ENCODE measurements around the gene EXOC3.

The EXOC3 gene

GRCh38 chr5:509611-510185 lies 66.7 kb downstream of the EXOC3 start:
- TF ChIP-seq CTCF (conservative IDR thresholded peaks at IDR 0.05; ENCODE audit: low read depth, low read length), result no peak
- no peak overlapping the region for H3K4me3 ChIP-seq (ENCODE audit: low read length)
- DNase-seq (ENCODE audit: low read depth), result no peak

GRCh38 chr5:510521-510920 lies 67.5 kb downstream of the EXOC3 start:
- TF ChIP-seq CTCF (conservative IDR thresholded peaks at IDR 0.05; ENCODE audit: low read depth, low read length), result no peak
- no peak overlapping the region for H3K4me3 ChIP-seq (ENCODE audit: low read length)
- DNase-seq (ENCODE audit: low read depth), result no peak

GRCh38 chr5:511476-511875 lies 68.5 kb downstream of the EXOC3 start:
- TF ChIP-seq CTCF (conservative IDR thresholded peaks at IDR 0.05; ENCODE audit: low read depth, low read length), result no peak
- no peak for DNase-seq (ENCODE audit: low read depth)
- no peak overlapping the region for H3K4me3 ChIP-seq (ENCODE audit: low read length)

GRCh38 chr5:513216-514100 lies 70.5 kb downstream of the EXOC3 start:
- H3K4me3 ChIP-seq (ENCODE audit: low read length), result no peak overlapping the region
- TF ChIP-seq CTCF (conservative IDR thresholded peaks at IDR 0.05; ENCODE audit: low read depth, low read length), result no peak
- no peak for DNase-seq (ENCODE audit: low read depth)

GRCh38 chr5:514101-514485 lies 71.1 kb downstream of the EXOC3 start:
- no peak for TF ChIP-seq CTCF (conservative IDR thresholded peaks at IDR 0.05; ENCODE audit: low read depth, low read length)

GRCh38 chr5:514673-515072 lies 71.7 kb downstream of the EXOC3 start:
- TF ChIP-seq CTCF (conservative IDR thresholded peaks at IDR 0.05; ENCODE audit: low read depth, low read length), result no peak
- no peak for DNase-seq (ENCODE audit: low read depth)

More at GRCh38 chr5:514101-514485, 71.1 kb downstream of the EXOC3 start:
- no peak for DNase-seq (ENCODE audit: low read depth)
- H3K4me3 ChIP-seq (ENCODE audit: low read length), result no peak overlapping the region

More at GRCh38 chr5:514673-515072, 71.7 kb downstream of the EXOC3 start:
- no peak overlapping the region for H3K4me3 ChIP-seq (ENCODE audit: low read length)

Measured in retinal pigment epithelial cell (primary cell).